ENCODE measurements around the gene AMPD2. TPM values are rescaled to one million over a fixed set of nuclear protein-coding genes. Genes with fewer than 3 reads are reported as not detected.

Gene AMPD2
- total and polyA plus RNA-seq, 4 donors = 16.7 to 57.4 (median 44.5) TPM

Small RNAs within 50 kb of the gene (small RNA-seq; reads per million reads assigned to genes)
- not detected for gene RNU6V (ENCODE audit: low replicate concordance)

Other genes starting within 250 kb of the AMPD2 start
- gene SORT1, start 221.9 kb upstream of the AMPD2 start, total RNA-seq = 100 to 1,000 TPM in 1 of 2 donors, 10 to 100 TPM in 1; 61.7 to 135 TPM
- 10 to 100 TPM; 39.0 to 53.1 TPM for gene SORT1, start 221.9 kb upstream of the AMPD2 start, polyA plus RNA-seq
- 10 to 100 TPM; 33.8 to 93.0 TPM for gene PSMA5, start 193.4 kb upstream of the AMPD2 start, total RNA-seq
- 10 to 100 TPM; 57.1 to 86.6 TPM for gene PSMA5, start 193.4 kb upstream of the AMPD2 start, polyA plus RNA-seq
- gene SYPL2, start 153.3 kb upstream of the AMPD2 start, total RNA-seq = 1 to 10 TPM in 1 of 2 donors, under 1 TPM in 1; 0.31 to 1.4 TPM
- 1 to 10 TPM in 1 of 2 donors, under 1 TPM in 1; 0.81 to 1.3 TPM for gene SYPL2, start 153.3 kb upstream of the AMPD2 start, polyA plus RNA-seq
- 1 to 10 TPM; 2.6 to 4.5 TPM for gene ATXN7L2, start 135.9 kb upstream of the AMPD2 start, total RNA-seq
- gene ATXN7L2, start 135.9 kb upstream of the AMPD2 start, polyA plus RNA-seq = 1 to 10 TPM; 4.2 to 6.0 TPM
- gene CYB561D1, start 125.7 kb upstream of the AMPD2 start, total RNA-seq = 10 to 100 TPM in 1 of 2 donors, 1 to 10 TPM in 1; 3.4 to 13.6 TPM
- 1 to 10 TPM; 4.2 to 8.2 TPM for gene CYB561D1, start 125.7 kb upstream of the AMPD2 start, polyA plus RNA-seq
- gene AMIGO1, start 110.1 kb upstream of the AMPD2 start, total RNA-seq = 1 to 10 TPM; 3.9 to 6.3 TPM
- 1 to 10 TPM; 2.4 to 2.9 TPM for gene AMIGO1, start 110.1 kb upstream of the AMPD2 start, polyA plus RNA-seq
- not detected for gene GPR61, start 80.0 kb upstream of the AMPD2 start, total RNA-seq
- gene GPR61, start 80.0 kb upstream of the AMPD2 start, polyA plus RNA-seq = not detected
- gene GNAI3, start 71.2 kb upstream of the AMPD2 start, total RNA-seq = 10 to 100 TPM in 1 of 2 donors, 1 to 10 TPM in 1; 7.1 to 10.4 TPM
- gene GNAI3, start 71.2 kb upstream of the AMPD2 start, polyA plus RNA-seq = 1 to 10 TPM; 2.7 to 6.0 TPM
- not detected for gene GNAT2, start 221 bp upstream of the AMPD2 start, total RNA-seq
- gene GNAT2, start 221 bp upstream of the AMPD2 start, polyA plus RNA-seq = under 1 TPM in 1 of 2 donors, not detected in 1; 0.24 TPM
- 10 to 100 TPM; 18.6 to 19.7 TPM for gene GSTM4, start 36.3 kb downstream of the AMPD2 start, total RNA-seq
- 10 to 100 TPM in 1 of 2 donors, 1 to 10 TPM in 1; 8.8 to 17.1 TPM for gene GSTM4, start 36.3 kb downstream of the AMPD2 start, polyA plus RNA-seq
- gene GSTM2, start 48.2 kb downstream of the AMPD2 start, total RNA-seq = 100 to 1,000 TPM in 1 of 2 donors, 10 to 100 TPM in 1; 27.6 to 106 TPM
- gene GSTM2, start 48.2 kb downstream of the AMPD2 start, polyA plus RNA-seq = 10 to 100 TPM in 1 of 2 donors, 1 to 10 TPM in 1; 7.7 to 51.7 TPM
- not detected for gene GSTM1, start 68.0 kb downstream of the AMPD2 start, total RNA-seq
- 10 to 100 TPM in 1 of 2 donors, under 1 TPM in 1; 0.10 to 36.9 TPM for gene GSTM1, start 68.0 kb downstream of the AMPD2 start, polyA plus RNA-seq
- gene GSTM5, start 92.4 kb downstream of the AMPD2 start, total RNA-seq = 10 to 100 TPM in 1 of 2 donors, 1 to 10 TPM in 1; 6.2 to 23.7 TPM
- gene GSTM5, start 92.4 kb downstream of the AMPD2 start, polyA plus RNA-seq = 1 to 10 TPM; 2.9 to 7.9 TPM
- 10 to 100 TPM; 11.0 to 39.5 TPM for gene GSTM3, start 121.2 kb downstream of the AMPD2 start, total RNA-seq
- 10 to 100 TPM; 21.7 to 24.1 TPM for gene GSTM3, start 121.2 kb downstream of the AMPD2 start, polyA plus RNA-seq
- under 1 TPM in 1 of 2 donors, not detected in 1; 0.52 TPM for gene EPS8L3, start 144.1 kb downstream of the AMPD2 start, total RNA-seq
- gene EPS8L3, start 144.1 kb downstream of the AMPD2 start, polyA plus RNA-seq = under 1 TPM in 1 of 2 donors, not detected in 1; 0.10 TPM